Thyroid gland (tissue), 4 donors: Measurements from ENCODE around the gene MAST3. TPM values are rescaled to one million over a fixed set of nuclear protein-coding genes. Genes with fewer than 3 reads are reported as not detected.

Experiments
- DNase-seq, 2 donors: peaks; one replicate each; pipeline ENCODE4 v3.0.0-alpha.2; 2019
- H3K27ac ChIP-seq, 3 donors: fragments of 200-600 bp; sonication (generic); 1 replicate in 2 of 3; 2 replicates in 1 of 3; pipeline ENCODE4 v1.5.1; 2016 to 2019; ENCODE audit warnings: mild to moderate bottlenecking in 1 of 3, moderate library complexity in 1 of 3
- H3K27me3 ChIP-seq: fragments of 200-600 bp; sonication (generic); one replicate; pipeline ENCODE4 v1.5.1; 2019
- H3K36me3 ChIP-seq, 2 donors: fragments of 200-600 bp; sonication (generic); one replicate each; pipeline ENCODE4 v1.5.1; 2016 to 2019
- H3K4me1 ChIP-seq, 2 donors: fragments of 200-600 bp; sonication (generic); one replicate each; pipeline ENCODE4 v1.5.1; 2017 to 2019
- H3K4me3 ChIP-seq, 3 donors: fragments of 200-600 bp; sonication (generic); replicated peaks in 1 of 3; 1 replicate in 2 of 3; 2 replicates in 1 of 3; pipeline ENCODE4 v1.5.1; 2016; ENCODE audit warnings: mild to moderate bottlenecking in 1 of 3
- H3K9me3 ChIP-seq: fragments of 200-600 bp; sonication (generic); one replicate; pipeline ENCODE4 v1.5.1; 2017
- CTCF ChIP-seq, 6 experiments: fragments of 200-600 bp in 3 of 6; fragments of 450-650 bp in 3 of 6; sonication (generic) in 3 of 6; IDR thresholded peaks; one replicate each; pipeline ENCODE4 v1.5.1; 2016 to 2019; ENCODE audit warnings: antibody characterized with exemption in 6 of 6, mild to moderate bottlenecking in 2 of 6, inconsistent platforms in 1 of 6, moderate library complexity in 1 of 6
- POLR2A ChIP-seq, 2 donors: fragments of 450-650 bp; IDR thresholded peaks; one replicate each; pipeline ENCODE4 v1.6.1; 2017; ENCODE audit warnings: antibody characterized with exemption in 2 of 2, mild to moderate bottlenecking in 2 of 2, moderate library complexity in 1 of 2
- WGBS, 2 donors: methylation state at CpG; one replicate each; pipeline ENCODE4 v1.1.5; 2017; 5-methylcytosine and 5-hydroxymethylcytosine counted together
- intact Hi-C: fragments of 100-400 bp; cut with DNase I; formaldehyde crosslinking; loops from one replicate; pipeline ENCODE4 v1.15.1; 2023
- total RNA-seq, 4 donors: library from RNA; depleted of rRNA; stranded (reverse); fragments of >200 nt; gene quantifications; one replicate each; pipeline ENCODE4 v1.2.3, GENCODE V29; 2016

Gene MAST3
- total RNA-seq, 4 donors from 2014 or later = 4.8 to 5.6 (median 5.0) TPM

GRCh38 chr19:18107235-18107634 is 9.7 kb downstream of the MAST3 start:
- peaks cover 9 to 11% of the 10 kb centered on the region in 2 donors for H3K4me1 ChIP-seq
- no peaks in the 10 kb centered on the region for H3K36me3 ChIP-seq
- H3K27me3 ChIP-seq = no peaks in the 10 kb centered on the region
- H3K27ac ChIP-seq = no peak overlapping the region
- TF ChIP-seq POLR2A (IDR thresholded peaks at IDR 0.05) = no peak
- TF ChIP-seq CTCF (IDR thresholded peaks at IDR 0.05) = no peak
- H3K4me3 ChIP-seq = no peak overlapping the region
- no peaks in the 10 kb centered on the region for H3K9me3 ChIP-seq
- 92 to 94% methylated on average over 9 of the region's 9 CpGs for WGBS, 2 donors
- intact Hi-C loops = no loop called here
- DNase-seq = no peak

GRCh38 chr19:18108897-18109296 is 11.3 kb downstream of the MAST3 start:
- no peaks in the 10 kb centered on the region for H3K36me3 ChIP-seq
- TF ChIP-seq POLR2A (IDR thresholded peaks at IDR 0.05) (no peak), CTCF (IDR thresholded peaks at IDR 0.05) (no peak)
- no peak for DNase-seq
- H3K4me3 ChIP-seq = no peak overlapping the region
- 85 to 94% methylated on average over 2 of the region's 2 CpGs for WGBS, 2 donors
- no peaks in the 10 kb centered on the region for H3K9me3 ChIP-seq
- no peak overlapping the region for H3K27ac ChIP-seq
- H3K27me3 ChIP-seq = no peaks in the 10 kb centered on the region
- peaks cover 9 to 11% of the 10 kb centered on the region in 2 donors for H3K4me1 ChIP-seq
- intact Hi-C loops = no loop called here

- H3K27ac ChIP-seq = no peak overlapping the region
- peak overlapping the region; percentile 71 to 83 (median 73) for H3K4me3 ChIP-seq
- H3K9me3 ChIP-seq = no peaks in the 10 kb centered on the region
- no peaks in the 10 kb centered on the region for H3K27me3 ChIP-seq
- peaks cover 9 to 11% of the 10 kb centered on the region in 2 donors for H3K4me1 ChIP-seq
- TF ChIP-seq POLR2A (IDR thresholded peaks at IDR 0.05) (no peak), CTCF (IDR thresholded peaks at IDR 0.05) (no peak)
- intact Hi-C loops = no loop called here
- DNase-seq = no peak
- 58 to 61% methylated on average over 8 to 11 of the region's 12 CpGs for WGBS, 2 donors
- no peaks in the 10 kb centered on the region for H3K36me3 ChIP-seq
These were observed 11.8 kb downstream of the MAST3 start for GRCh38 chr19:18109341-18109732.

GRCh38 chr19:18109733-18110608 is 12.4 kb downstream of the MAST3 start:
- TF ChIP-seq POLR2A (IDR thresholded peaks at IDR 0.05) (peak in 1 of 2 donors; percentile 43), CTCF (IDR thresholded peaks at IDR 0.05) (no peak)
- 0 to 3% methylated on average over 11 to 12 of the region's 92 CpGs for WGBS, 2 donors
- Histone ChIP-seq H3K27ac (peak overlapping the region in 1 of 3 donors; percentile 24), H3K36me3 (no peaks in the 10 kb centered on the region), H3K27me3 (no peaks in the 10 kb centered on the region), H3K9me3 (no peaks in the 10 kb centered on the region), H3K4me3 (peak overlapping the region; percentile 71 to 83 (median 73)), H3K4me1 (peaks cover 9 to 11% of the 10 kb centered on the region in 2 donors)
- intact Hi-C loops = loop anchor here (5.0 kb wide), 1 partner anchor 142 kb away; no protein-coding TSS in a partner anchor
- DNase-seq = peak; percentile 50 to 57
